Measurements from ENCODE around the gene EDC4. TPM values are rescaled to one million over a fixed set of nuclear protein-coding genes. Genes with fewer than 3 reads are reported as not detected.

Gene EDC4
- total and polyA plus RNA-seq, 2 of the 13 experiments (the other 11 are each of a cell fraction or from before 2014, with no cell fraction given): 51.4 to 59.1 TPM

GRCh38 chr16:67846320-67847063, 26.4 kb upstream of the EDC4 start, which contains the start of gene NUTF2 (continued):
- TF ChIP-seq ZNF136 (CRISPR knock-in tag; IDR thresholded peaks at IDR 0.05; ENCODE audit: low read depth): peak; percentile 91; the same call in 1 of the 2 replicates
- TF ChIP-seq IRX3 (CRISPR knock-in tag; IDR thresholded peaks at IDR 0.05; ENCODE audit: borderline replicate concordance, low read depth): 0 out of 2 replicates have a peak, but pooled peaks have one; percentile 9
- TF ChIP-seq ZNF556 (CRISPR knock-in tag; IDR thresholded peaks at IDR 0.05; ENCODE audit: borderline replicate concordance): peak; percentile 90; the same call in 1 of the 2 replicates
- TF ChIP-seq REPIN1 (CRISPR knock-in tag; IDR thresholded peaks at IDR 0.05; ENCODE audit: borderline replicate concordance, low read depth): peak; percentile 94
- TF ChIP-seq HMGXB3 (CRISPR knock-in tag; IDR thresholded peaks at IDR 0.05; ENCODE audit: borderline replicate concordance): peak; percentile 71
- peak; percentile 97 for TF ChIP-seq TARDBP (CRISPR knock-in tag; IDR thresholded peaks at IDR 0.05)
- no peak for TF ChIP-seq SETDB1 (CRISPR knock-in tag; IDR thresholded peaks at IDR 0.05; ENCODE audit: borderline replicate concordance)
- TF ChIP-seq ATF3 (CRISPR knock-in tag; IDR thresholded peaks at IDR 0.05): peak; percentile 26; the same call in 1 of the 2 replicates
- TF ChIP-seq ZFP36L2 (CRISPR knock-in tag; IDR thresholded peaks at IDR 0.05): no peak
- no peak for TF ChIP-seq CBX2 (IDR thresholded peaks at IDR 0.05; ENCODE audit: low read depth, low read length)
- peak; percentile 88 for TF ChIP-seq CBX2 (CRISPR knock-in tag; IDR thresholded peaks at IDR 0.05; ENCODE audit: low read depth)
- no peak for TF ChIP-seq ZNF207 (IDR thresholded peaks at IDR 0.05; ENCODE audit: borderline replicate concordance)
- peak; percentile 21; the same call in 1 of the 2 replicates for TF ChIP-seq DPF2 (CRISPR knock-in tag; IDR thresholded peaks at IDR 0.05; ENCODE audit: borderline replicate concordance, low read depth)
- TF ChIP-seq BCL6 (CRISPR knock-in tag; IDR thresholded peaks at IDR 0.05): peak; percentile 58
- no peak for TF ChIP-seq RAD51 (IDR thresholded peaks at IDR 0.05; ENCODE audit: borderline replicate concordance)
- TF ChIP-seq ZNF883 (CRISPR knock-in tag; IDR thresholded peaks at IDR 0.05; ENCODE audit: not compliant biosample characterization): peak; percentile 85
- TF ChIP-seq ZNF34 (CRISPR knock-in tag; IDR thresholded peaks at IDR 0.05; ENCODE audit: borderline replicate concordance): peak; percentile 75
- TF ChIP-seq ZNF572 (CRISPR knock-in tag; IDR thresholded peaks at IDR 0.05): peak; percentile 94; the same call in 1 of the 2 replicates
- no peak for TF ChIP-seq PREB (CRISPR knock-in tag; IDR thresholded peaks at IDR 0.05)
- no peak for TF ChIP-seq CEBPB (IDR thresholded peaks at IDR 0.05; ENCODE audit: borderline replicate concordance, low read depth, low read length)
- peak; percentile 40; the same call in 1 of the 2 replicates for TF ChIP-seq HMG20A (CRISPR knock-in tag; IDR thresholded peaks at IDR 0.05; ENCODE audit: borderline replicate concordance)
- TF ChIP-seq ZNF350 (CRISPR knock-in tag; IDR thresholded peaks at IDR 0.05; ENCODE audit: borderline replicate concordance, low read depth): peak; percentile 99
- no peak for TF ChIP-seq TCF7L2 (IDR thresholded peaks at IDR 0.05; ENCODE audit: low read depth, low read length)
